Panc1 (cell line): ENCODE results near the gene SPTBN4. TPM values are rescaled to one million over a fixed set of nuclear protein-coding genes. Genes with fewer than 3 reads are reported as not detected.
A peak's percentile ranks its signal among the peaks of the same experiment; 100 is the strongest.

Source experiments
- ATAC-seq: fragments of 200-7000 bp; cut with Tn5 transposase; 2 replicates; pipeline ENCODE4 v1.9.1; 2020; ENCODE audit warnings: mild to moderate bottlenecking, moderate library complexity
- BruUV-seq: library from RNA; stranded (reverse); fragments of 400-500 nt; replicated peaks from 2 replicates; lab custom pipeline; 2021; lab: Mats Ljungman, UMichigan
- CTCF ChIA-PET: fragments of 300-600 bp; sonication (Branson Sonifier 250); formaldehyde crosslinking; loops from one replicate; lab custom pipeline; 2022; ENCODE audit warnings: antibody characterized with exemption; lab: Charles Lee
- POLR2A ChIA-PET: fragments of 300-600 bp; sonication (Branson Sonifier 250); formaldehyde crosslinking; loops from one replicate; lab custom pipeline; 2022; ENCODE audit warnings: antibody characterized with exemption; lab: Charles Lee
- DNase-seq: peaks from one replicate; pipeline ENCODE4 v3.0.0-alpha.2; 2010; ENCODE audit warnings: low read depth, low spot score
- H3K27ac ChIP-seq: 2 replicates; pipeline ENCODE4 v1.5.1; 2011; ENCODE audit warnings: mild to moderate bottlenecking, low read length, inconsistent platforms
- H3K27me3 ChIP-seq: fragments of 200-500 bp; sonication (Bioruptor generic); 2 replicates; pipeline ENCODE4 v1.6.0; 2014; ENCODE audit warnings: low read length, inconsistent platforms; ENCODE audit not compliant: control insufficient read depth, insufficient read depth
- H3K36me3 ChIP-seq: fragments of 200-500 bp; sonication (Bioruptor generic); 2 replicates; pipeline ENCODE4 v1.5.1; 2014; ENCODE audit warnings: inconsistent platforms, mild to moderate bottlenecking, low read length, moderate library complexity; ENCODE audit not compliant: control insufficient read depth, insufficient read depth
- H3K4me1 ChIP-seq: 2 replicates; pipeline ENCODE4 v1.5.1; 2011; ENCODE audit warnings: inconsistent platforms, mild to moderate bottlenecking, low read length, moderate library complexity; ENCODE audit not compliant: control insufficient read depth, insufficient read depth
- H3K4me3 ChIP-seq, 2 experiments: 2 replicates each; pipeline ENCODE4 v1.5.1; 2011 to 2012; ENCODE audit warnings: low read depth in 2 of 2, low read length in 2 of 2, mild to moderate bottlenecking in 2 of 2, inconsistent platforms in 1 of 2, moderate library complexity in 1 of 2
- H3K9me3 ChIP-seq: fragments of 200-500 bp; sonication (Bioruptor generic); 2 replicates; pipeline ENCODE4 v1.5.1; 2014; ENCODE audit warnings: low read depth, mild to moderate bottlenecking, inconsistent platforms, low read length, moderate library complexity; ENCODE audit not compliant: control insufficient read depth, insufficient read depth
- CTCF ChIP-seq: fragments of 450-650 bp; IDR thresholded peaks from 2 replicates; pipeline ENCODE4 v1.5.1; 2017; ENCODE audit warnings: mild to moderate bottlenecking
- POLR2AphosphoS5 ChIP-seq: IDR thresholded peaks from 2 replicates; pipeline ENCODE4 v1.6.1; 2012; ENCODE audit warnings: mild to moderate bottlenecking, low read depth, low read length, moderate library complexity
- REST ChIP-seq, 2 experiments: IDR thresholded peaks; 2 replicates each; pipeline ENCODE4 v1.6.1; 2011 to 2012; ENCODE audit warnings: low read depth in 2 of 2, control low read depth in 1 of 2, low read length in 1 of 2, mild to moderate bottlenecking in 1 of 2, moderate library complexity in 1 of 2; ENCODE audit not compliant: insufficient read depth in 1 of 2
- SIN3A ChIP-seq: IDR thresholded peaks from 2 replicates; pipeline ENCODE4 v1.6.1; 2012; ENCODE audit warnings: low read depth, mild to moderate bottlenecking, low read length, moderate library complexity, borderline replicate concordance; ENCODE audit not compliant: insufficient read depth
- TCF7L2 ChIP-seq: IDR thresholded peaks from 2 replicates; pipeline ENCODE4 v1.6.1; 2011; ENCODE audit warnings: mild to moderate bottlenecking, low read depth, low read length, inconsistent platforms
- in situ Hi-C: cut with HindIII; loops from 2 replicates; pipeline ENCODE4 v1.10.0; 2016; ENCODE audit warnings: low sequenced_read_pairs, low pct_unique_long_range_greater_than_20kb
- intact Hi-C: fragments of 100-400 bp; cut with micrococcal nuclease; formaldehyde crosslinking; loops from one replicate; pipeline ENCODE4 v1.10.0; 2022; ENCODE audit not compliant: unreplicated experiment
- total RNA-seq: library from RNA; stranded (reverse); gene quantifications from one replicate; pipeline ENCODE4 v1.2.1, GENCODE V29; 2021; ENCODE audit not compliant: unreplicated experiment

Gene SPTBN4
- total RNA-seq, 1 experiment from 2014 or later = 1.2 TPM

GRCh38 chr19:40547836-40548235, 81.0 kb downstream of the SPTBN4 start:
- Histone ChIP-seq H3K27ac (no peak overlapping the region), H3K36me3 (no peaks in the 10 kb centered on the region), H3K27me3 (no peaks in the 10 kb centered on the region), H3K4me1 (no peaks in the 10 kb centered on the region; the same call in 1 of the 2 replicates), H3K4me3 (no peak overlapping the region), H3K9me3 (no peaks in the 10 kb centered on the region)
- intact Hi-C loops = loop anchor here (5.0 kb wide), 1 partner anchor 49 kb away; no protein-coding TSS in a partner anchor
- BruUV-seq = no TSS peak
- ATAC-seq (no peak), DNase-seq (no peak)
- in situ Hi-C loops = no loop called here
- POLR2A ChIA-PET = no interaction called here
- CTCF ChIA-PET = interaction anchor here (0.7 kb wide), 1 partner anchor 50 kb away, joined by 4 read pairs; no protein-coding TSS in a partner anchor
- TF ChIP-seq CTCF (no peak), SIN3A (no peak), REST (IDR thresholded peaks at IDR 0.05; ENCODE audit: insufficient read depth in 1 of 2, low read depth in 2 of 2, low read length in 1 of 2) (no peak), POLR2AphosphoS5 (no peak), TCF7L2 (no peak)

- DNase-seq = no peak
- TF ChIP-seq CTCF (peak; percentile 79), REST (IDR thresholded peaks at IDR 0.05; ENCODE audit: insufficient read depth in 1 of 2, low read depth in 2 of 2, low read length in 1 of 2) (peak in 1 of 2 experiments; percentile 38; a peak in 1 of 4 replicates), TCF7L2 (no peak)
- Histone ChIP-seq H3K9me3 (no peaks in the 10 kb centered on the region), H3K27ac (no peak overlapping the region), H3K4me3 (peak overlapping the region in 1 of 2 experiments; percentile 24; a peak in 2 of 4 replicates), H3K27me3 (no peaks in the 10 kb centered on the region), H3K4me1 (no peaks in the 10 kb centered on the region; the same call in 1 of the 2 replicates), H3K36me3 (no peaks in the 10 kb centered on the region)
- peak; percentile 99 for ATAC-seq
- intact Hi-C loops = loop anchor here (5.0 kb wide), 1 partner anchor 48 kb away; no protein-coding TSS in a partner anchor
- BruUV-seq = no TSS peak
- POLR2A ChIA-PET = interaction anchor here (0.5 kb wide), 1 partner anchor 205 kb away, joined by 8 read pairs; no protein-coding TSS in a partner anchor
- in situ Hi-C loops = no loop called here
- CTCF ChIA-PET = interaction anchor here (0.6 to 0.9 kb wide), 3 partner anchors 9 to 86 kb away, joined by 3 to 6 read pairs (median 3); no protein-coding TSS in a partner anchor
Observed at GRCh38 chr19:40549007-40549708, 82.4 kb downstream of the SPTBN4 start.
